Stimulated activated CD4-positive, alpha-beta T cell treated with anti-CD3 and anti-CD28 coated beads, Interleukin-1b, Interleukin-23, amount 100 ng/mL, for 4 hours (primary cell): ENCODE data around the gene RASA3.

ENCODE experiments used
- DNase-seq, 2 donors: peaks; one replicate each; pipeline ENCODE4 v3.0.0-alpha.2; 2020; ENCODE audit warnings: low read depth in 2 of 2

Gene RASA3

DNA sequence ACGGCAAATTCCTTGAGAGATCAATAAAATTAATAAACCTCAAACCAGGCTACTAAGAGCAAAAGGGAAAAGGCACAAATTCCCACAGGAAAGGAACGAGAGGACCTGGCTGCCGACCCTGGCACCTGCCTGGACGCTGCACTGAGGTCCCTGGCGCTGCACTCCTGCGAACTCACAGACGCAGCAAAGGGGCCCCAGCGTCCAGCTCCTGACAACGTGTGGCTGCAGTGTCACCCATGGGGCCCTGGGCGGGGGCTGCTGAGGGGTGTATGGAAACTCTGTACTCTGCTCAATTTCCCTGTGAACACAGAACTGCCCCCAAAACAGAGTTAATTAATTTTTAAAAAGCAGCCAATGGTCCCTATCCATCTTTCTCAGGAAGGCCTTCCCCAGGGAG, 97.2 kb downstream of the RASA3 start:
- no peak for DNase-seq

DNA sequence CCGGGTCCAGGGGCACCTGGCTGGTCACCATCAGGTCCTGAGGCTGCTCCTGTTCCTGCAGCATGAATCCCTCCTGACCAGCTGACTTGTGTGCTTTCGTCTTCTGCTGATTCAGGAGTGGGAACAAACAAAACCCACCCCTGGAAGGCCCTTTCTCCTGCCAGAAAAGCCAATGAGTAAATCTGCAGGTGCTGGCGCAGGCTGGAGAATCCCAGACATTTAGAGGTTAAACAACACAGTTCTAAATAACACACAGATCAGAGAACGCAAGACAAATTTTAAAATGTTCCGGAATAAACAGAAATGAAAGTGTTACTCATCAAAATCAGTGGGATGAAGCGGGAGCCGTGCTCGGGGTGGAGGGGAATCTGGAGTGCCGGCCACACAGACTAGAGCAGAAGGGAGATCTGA, 97.9 kb downstream of the RASA3 start:
- DNase-seq, result no peak

DNA sequence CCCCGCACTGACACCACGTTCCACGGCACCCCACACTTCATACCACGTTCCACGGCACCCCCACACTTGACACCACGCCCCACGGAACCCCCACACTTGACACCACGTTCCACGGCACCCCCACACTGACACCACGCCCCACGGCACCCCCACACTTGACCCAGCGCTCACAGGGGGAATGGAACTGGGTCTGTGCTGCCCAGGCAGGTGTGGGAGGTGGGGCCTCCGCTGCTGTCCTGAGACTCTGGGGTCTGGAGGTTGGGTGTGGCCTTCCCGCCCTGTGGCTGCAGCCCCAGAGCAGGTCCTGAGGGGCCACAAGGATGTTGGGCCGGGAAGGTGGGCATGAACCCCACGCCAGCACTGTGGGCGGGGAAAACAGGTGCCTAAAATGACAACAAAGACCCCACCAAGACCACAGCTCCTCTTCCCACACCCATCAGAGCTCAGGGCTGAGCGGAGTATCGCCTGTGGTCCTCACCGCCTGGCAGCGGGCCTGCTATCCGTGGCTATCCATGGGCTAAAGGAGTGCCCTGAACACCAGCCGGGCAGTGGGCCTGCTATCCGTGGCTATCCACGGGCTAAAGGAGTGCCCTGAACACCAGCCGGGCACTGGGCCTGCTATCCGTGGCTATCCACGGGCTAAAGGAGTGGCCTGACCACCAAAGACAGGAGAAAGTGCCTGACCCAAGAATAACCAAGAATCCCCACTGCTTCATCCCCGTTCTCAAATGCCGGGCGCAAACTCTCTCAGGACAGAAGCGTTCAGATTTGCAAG, 98.7 kb downstream of the RASA3 start:
- DNase-seq, result no peak

- DNase-seq, result no peak
Measured at GRCh38 chr13:114032126-114032799, 100.2 kb downstream of the RASA3 start.

DNA sequence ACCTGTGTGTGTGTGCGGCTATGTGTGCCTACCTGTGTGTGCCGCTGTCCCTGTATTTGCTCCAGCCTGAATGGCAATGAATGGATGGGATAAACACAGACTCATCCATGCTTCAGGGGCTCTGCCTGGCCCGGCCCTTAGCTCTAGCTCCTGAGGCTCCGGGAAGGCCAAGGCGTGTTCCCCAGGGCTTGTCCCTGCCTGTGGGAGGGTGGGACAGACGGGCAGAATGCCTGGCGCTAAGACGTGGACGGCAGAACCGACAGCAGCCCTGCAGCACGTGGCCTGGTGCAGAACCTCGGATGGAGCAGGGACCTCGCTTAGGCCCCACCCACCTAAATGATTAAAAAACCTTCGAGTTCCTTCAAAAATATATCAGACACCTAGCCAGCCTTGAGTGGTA, 100.8 kb downstream of the RASA3 start:
- DNase-seq, result no peak

GRCh38 chr13:114030666-114031610, 101.5 kb downstream of the RASA3 start:
- no peak for DNase-seq

DNA sequence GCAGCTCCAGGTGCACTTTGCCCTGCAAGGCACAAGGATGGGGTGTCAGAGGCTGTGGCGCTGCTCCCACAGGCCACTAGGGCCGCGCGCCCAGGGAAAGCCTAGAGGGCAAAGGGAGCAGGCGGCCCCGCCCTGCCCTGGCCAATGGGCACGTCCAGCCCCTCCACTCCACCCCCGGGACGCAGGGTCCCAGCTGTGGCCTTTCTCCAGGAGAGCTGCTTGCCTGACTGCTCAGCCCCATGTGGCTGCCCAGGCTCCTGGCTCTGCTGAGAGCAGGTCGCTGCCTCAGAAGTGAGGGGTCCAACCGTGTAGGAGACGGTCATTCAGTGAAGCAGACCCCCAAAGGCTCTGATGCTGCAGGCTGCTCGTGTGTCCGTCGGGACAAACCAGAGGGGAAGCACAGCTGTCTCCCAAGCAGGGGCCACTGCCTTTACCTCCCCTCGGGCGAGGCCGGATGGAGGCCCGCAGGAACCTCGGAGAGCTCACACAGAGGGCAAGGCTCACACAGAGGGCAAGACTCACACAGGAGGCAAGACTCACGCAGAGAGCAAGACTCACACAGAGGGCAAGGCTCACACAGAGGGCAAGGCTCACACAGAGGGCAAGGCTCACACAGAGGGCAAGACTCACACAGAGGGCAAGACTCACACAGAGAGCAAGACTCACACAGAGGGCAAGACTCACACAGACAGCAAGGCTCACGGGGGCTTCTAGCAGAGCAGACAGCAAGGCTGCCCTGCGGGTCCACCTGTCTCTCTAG, 102.4 kb downstream of the RASA3 start:
- no peak for DNase-seq

GRCh38 chr13:114027826-114028225, 104.6 kb downstream of the RASA3 start:
- no peak for DNase-seq

DNA sequence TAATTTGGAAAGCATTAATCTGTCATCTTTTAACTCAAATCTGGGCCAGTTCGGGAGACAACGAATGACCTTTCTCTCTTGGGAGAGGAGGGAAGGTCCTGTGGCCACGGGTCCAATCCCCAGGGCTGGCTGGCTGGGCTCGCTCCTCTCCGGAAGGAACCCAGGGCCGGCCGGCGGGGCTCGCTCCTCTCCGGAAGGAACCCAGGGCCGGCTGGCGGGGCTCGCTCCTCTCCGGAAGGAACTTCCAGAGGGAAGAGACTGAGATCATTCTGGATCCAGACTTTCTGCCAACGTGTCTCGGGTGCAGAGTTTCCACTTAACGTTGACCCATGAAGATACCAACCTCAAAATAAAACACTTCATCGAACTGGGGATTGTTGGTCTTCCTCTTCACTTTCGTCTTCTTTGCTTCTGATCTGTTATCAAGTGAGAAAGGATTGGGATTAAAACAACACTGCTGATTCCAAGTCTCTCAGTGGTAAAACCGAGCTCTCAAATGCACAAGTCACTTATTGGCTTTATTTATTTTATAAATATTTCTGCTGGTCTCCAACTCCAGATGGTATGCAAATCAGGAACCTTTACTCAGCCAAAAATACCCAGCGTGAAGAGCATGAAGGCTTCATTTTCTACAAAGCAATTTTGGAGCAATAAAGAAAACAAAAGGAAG, 105.2 kb downstream of the RASA3 start:
- DNase-seq, result no peak

DNA sequence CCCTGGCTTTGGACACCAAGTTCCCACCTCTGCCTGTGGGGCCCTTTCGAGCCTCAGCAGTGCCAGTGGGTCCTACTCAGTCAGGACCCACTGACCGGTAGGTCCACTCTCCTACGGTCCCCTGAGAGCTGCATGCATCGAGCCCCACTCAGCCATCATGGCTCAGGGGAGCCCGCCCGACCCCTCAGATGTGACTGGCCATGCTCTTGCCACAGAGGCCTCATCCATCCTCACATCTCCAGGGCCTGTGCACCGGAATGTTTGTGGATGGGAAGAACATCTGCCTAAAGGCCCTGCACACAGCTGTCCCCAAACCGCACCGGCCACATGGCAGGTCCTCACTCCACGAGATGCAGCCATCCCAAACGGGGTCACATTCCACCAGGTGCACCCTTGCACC, 105.9 kb downstream of the RASA3 start:
- DNase-seq, result no peak

DNA sequence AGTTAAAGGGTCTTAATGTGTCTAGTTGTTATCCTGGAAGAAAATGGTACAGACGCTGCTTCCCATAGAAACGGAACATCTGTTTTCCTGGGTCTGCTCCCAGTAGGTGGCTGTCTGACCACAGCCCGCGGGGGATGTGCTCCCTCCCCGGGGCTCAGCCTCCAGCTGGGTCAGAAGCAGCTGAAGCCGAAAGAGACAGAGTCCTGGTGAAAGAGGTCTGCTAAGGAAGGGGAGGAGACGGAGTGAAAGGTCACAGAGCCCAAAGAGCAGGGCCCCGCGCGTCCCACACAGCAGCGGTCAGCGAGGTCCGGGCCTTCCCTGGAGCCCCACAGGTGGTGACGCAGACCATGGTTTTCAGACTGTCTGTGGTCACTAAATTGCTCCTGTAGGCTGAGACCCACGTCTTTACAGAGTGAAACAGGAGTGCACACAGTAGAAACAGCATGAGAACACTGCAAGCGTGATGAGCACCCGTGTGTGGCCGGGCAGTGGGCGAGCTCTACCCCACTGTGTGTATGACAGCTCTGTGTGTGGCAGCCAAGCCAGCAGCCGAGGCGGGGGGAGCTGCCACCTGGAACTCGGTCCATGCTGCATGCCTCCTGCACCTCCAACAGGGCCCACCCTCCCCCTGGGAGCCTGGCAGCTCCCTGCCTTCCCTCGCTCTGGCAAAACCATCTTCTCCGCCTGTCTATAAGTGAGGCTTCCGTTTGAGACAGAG, 106.5 kb downstream of the RASA3 start:
- DNase-seq, result no peak

DNA sequence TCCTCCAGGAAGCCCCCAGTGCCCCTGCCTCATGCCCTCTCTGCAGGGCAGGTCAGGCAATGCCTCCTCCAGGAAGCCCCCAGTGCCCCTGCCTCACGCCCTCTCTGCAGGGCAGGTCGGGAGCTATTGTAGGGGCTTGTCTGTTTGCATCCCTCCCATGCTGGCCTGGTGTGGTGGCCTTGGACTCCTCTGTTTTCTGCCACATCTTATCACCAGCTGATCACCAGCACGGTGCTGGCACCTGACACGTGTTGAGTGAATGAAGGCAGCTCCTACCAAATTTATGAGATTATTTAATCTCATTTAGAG, 107.1 kb downstream of the RASA3 start:
- no peak for DNase-seq

- DNase-seq, result no peak
Measured at GRCh38 chr13:114024603-114025404, 107.6 kb downstream of the RASA3 start.

DNA sequence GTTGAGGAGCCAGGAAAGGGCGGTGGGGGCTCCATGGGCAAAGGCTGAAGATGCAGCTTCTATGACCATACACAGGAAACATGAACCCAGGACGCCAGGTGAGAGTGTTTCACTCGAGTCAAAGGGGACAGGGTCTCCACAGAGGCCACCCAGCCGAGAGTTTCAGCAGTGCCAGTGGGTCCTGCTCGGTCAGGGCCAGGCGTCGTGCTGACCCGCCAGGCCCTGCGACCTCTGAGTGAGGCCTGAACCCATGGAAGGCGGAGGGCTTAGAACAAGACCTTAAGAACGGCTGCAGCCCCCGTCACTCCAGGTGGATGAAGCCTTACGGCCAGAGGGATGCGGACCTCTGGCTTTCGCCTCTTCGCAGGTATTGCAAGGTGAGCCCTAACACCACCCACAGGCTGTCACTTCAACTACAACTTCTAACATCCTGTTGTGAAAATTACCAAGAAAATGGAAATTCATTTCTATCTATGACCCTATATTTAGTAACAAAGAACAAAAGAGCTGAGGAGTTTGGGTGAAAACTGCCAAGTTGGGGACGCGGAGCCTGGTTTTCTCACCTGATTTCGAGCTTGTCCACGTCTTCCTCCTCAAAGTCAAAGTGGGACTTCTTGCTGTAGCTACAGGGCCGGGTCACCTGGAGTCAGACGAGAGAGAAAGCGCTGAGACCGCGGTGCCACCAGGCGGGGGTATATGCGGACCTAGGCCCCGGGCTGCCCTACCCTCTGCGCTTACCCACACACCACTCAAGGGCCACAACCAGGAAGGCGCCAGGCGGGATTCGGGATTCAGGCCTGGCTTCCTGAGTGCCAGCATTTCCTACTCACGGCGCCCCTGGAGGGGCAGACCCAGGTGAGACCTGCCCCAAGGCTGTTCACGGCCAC, 108.5 kb downstream of the RASA3 start:
- DNase-seq, result no peak

- DNase-seq, result no peak
Measured at GRCh38 chr13:114022876-114023275, 109.5 kb downstream of the RASA3 start.

DNA sequence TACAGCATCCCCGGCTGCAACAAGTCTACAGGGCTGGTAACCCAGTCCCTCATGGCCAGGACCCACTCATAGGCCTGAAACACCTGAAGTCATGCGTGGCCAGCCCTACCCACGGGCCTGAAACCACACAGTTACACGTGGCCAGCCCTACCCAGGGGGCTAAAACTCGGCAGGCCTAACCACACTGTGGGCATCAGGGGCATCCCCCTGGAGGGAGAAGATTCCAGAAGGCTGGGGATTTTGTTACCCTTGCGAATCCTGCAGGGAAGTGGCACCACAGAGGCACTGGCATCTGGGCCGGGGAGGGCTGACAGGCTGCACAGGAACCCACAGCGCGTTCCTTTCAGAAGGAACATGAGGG, 110.1 kb downstream of the RASA3 start:
- no peak for DNase-seq

DNA sequence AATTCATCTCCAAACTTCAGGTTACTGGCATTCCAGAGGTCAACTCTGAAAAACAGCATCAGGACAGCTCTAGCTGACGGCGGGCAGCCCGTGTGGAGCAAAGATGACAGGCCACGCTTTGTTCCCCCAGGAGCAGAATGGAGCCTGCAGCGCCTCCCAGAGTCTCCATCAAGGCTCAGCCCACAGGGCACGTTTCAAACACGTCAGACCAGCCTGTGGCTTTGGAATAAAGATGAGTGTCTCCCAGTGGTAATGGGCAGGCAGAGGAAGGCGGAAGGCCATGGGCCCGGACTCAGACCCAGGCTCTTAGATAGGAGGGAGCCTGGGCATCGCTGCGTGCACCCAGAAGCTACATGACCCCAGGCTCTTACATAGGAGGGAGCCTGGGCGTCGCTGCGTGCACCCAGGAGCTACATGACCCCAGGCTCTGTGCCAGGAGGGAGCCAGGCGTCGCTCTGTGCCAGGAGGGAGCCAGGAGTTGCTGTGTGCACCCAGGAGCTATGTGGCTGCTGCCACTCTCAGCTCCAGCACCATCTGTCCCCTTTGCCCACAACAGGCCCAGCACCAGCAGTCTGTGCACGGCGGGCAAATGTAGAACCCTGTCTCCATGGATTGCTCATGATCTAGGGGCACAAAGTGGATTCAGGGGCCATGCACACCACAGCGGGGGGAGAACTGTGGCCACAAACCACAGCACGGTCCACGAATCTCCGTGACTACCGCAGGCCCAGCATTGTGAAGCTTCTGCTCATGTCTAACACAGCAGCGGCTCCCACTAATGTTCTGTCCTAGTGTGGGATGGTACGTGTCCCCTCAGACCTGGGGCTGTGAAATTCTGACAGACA, 110.7 kb downstream of the RASA3 start:
- no peak for DNase-seq
